ENCODE results near the gene GCG. TPM values are rescaled to one million over a fixed set of nuclear protein-coding genes. Genes with fewer than 3 reads are reported as not detected.

Gene GCG
- total and polyA plus RNA-seq, 2 donors = 1.7 to 3.7 TPM

- no peak overlapping the region for H3K4me3 ChIP-seq (ENCODE audit: low read length in 2 of 2)
- H3K4me1 ChIP-seq (ENCODE audit: control insufficient read depth in 2 of 2, insufficient read depth in 2 of 2, low read length in 2 of 2) = no peaks in the 10 kb centered on the region
- no peak overlapping the region for H3K27ac ChIP-seq (ENCODE audit: low read depth in 1 of 2, low read length in 1 of 2)
- WGBS = 96% methylated on average over 6 of the region's 6 CpGs
- no peak for DNase-seq (ENCODE audit: low read depth in 6 of 9, low spot score in 9 of 9)
- no peaks in the 10 kb centered on the region for H3K36me3 ChIP-seq (ENCODE audit: control insufficient read depth in 2 of 2, insufficient read depth in 2 of 2, low read length in 1 of 2)
- no peaks in the 10 kb centered on the region for H3K27me3 ChIP-seq (ENCODE audit: control insufficient read depth in 2 of 2, insufficient read depth in 1 of 2, low read length in 1 of 2)
- H3K9me3 ChIP-seq (ENCODE audit: control insufficient read depth in 2 of 2, insufficient read depth in 1 of 2, low read length in 1 of 2) = no peaks in the 10 kb centered on the region
Measured at GRCh38 chr2:162184359-162184758, 32.3 kb upstream of the GCG start.

- Histone ChIP-seq H3K27ac (ENCODE audit: low read depth in 1 of 2, low read length in 1 of 2) (no peak overlapping the region), H3K4me1 (ENCODE audit: control insufficient read depth in 2 of 2, insufficient read depth in 2 of 2, low read length in 2 of 2) (no peaks in the 10 kb centered on the region), H3K4me3 (ENCODE audit: low read length in 2 of 2) (no peak overlapping the region), H3K27me3 (ENCODE audit: control insufficient read depth in 2 of 2, insufficient read depth in 1 of 2, low read length in 1 of 2) (no peaks in the 10 kb centered on the region), H3K36me3 (ENCODE audit: control insufficient read depth in 2 of 2, insufficient read depth in 2 of 2, low read length in 1 of 2) (no peaks in the 10 kb centered on the region), H3K9me3 (ENCODE audit: control insufficient read depth in 2 of 2, insufficient read depth in 1 of 2, low read length in 1 of 2) (no peaks in the 10 kb centered on the region)
- WGBS = 94% methylated on average over 2 of the region's 2 CpGs
- no peak for DNase-seq (ENCODE audit: low read depth in 6 of 9, low spot score in 9 of 9)
Measured at GRCh38 chr2:162182395-162182794, 30.3 kb upstream of the GCG start.

GRCh38 chr2:162177301-162177700 lies 25.3 kb upstream of the GCG start:
- H3K36me3 ChIP-seq (ENCODE audit: control insufficient read depth in 2 of 2, insufficient read depth in 2 of 2, low read length in 1 of 2) = no peaks in the 10 kb centered on the region
- no peaks in the 10 kb centered on the region for H3K4me1 ChIP-seq (ENCODE audit: control insufficient read depth in 2 of 2, insufficient read depth in 2 of 2, low read length in 2 of 2)
- no peaks in the 10 kb centered on the region for H3K27me3 ChIP-seq (ENCODE audit: control insufficient read depth in 2 of 2, insufficient read depth in 1 of 2, low read length in 1 of 2)
- DNase-seq (ENCODE audit: low read depth in 6 of 9, low spot score in 9 of 9) = no peak
- WGBS = 93% methylated on average over 4 of the region's 4 CpGs
- H3K27ac ChIP-seq (ENCODE audit: low read depth in 1 of 2, low read length in 1 of 2) = no peak overlapping the region
- H3K4me3 ChIP-seq (ENCODE audit: low read length in 2 of 2) = no peak overlapping the region
- H3K9me3 ChIP-seq (ENCODE audit: control insufficient read depth in 2 of 2, insufficient read depth in 1 of 2, low read length in 1 of 2) = no peaks in the 10 kb centered on the region

GRCh38 chr2:162175714-162176113 lies 23.7 kb upstream of the GCG start:
- H3K27ac ChIP-seq (ENCODE audit: low read depth in 1 of 2, low read length in 1 of 2) = no peak overlapping the region
- no peaks in the 10 kb centered on the region for H3K4me1 ChIP-seq (ENCODE audit: control insufficient read depth in 2 of 2, insufficient read depth in 2 of 2, low read length in 2 of 2)
- H3K9me3 ChIP-seq (ENCODE audit: control insufficient read depth in 2 of 2, insufficient read depth in 1 of 2, low read length in 1 of 2) = no peaks in the 10 kb centered on the region
- H3K36me3 ChIP-seq (ENCODE audit: control insufficient read depth in 2 of 2, insufficient read depth in 2 of 2, low read length in 1 of 2) = no peaks in the 10 kb centered on the region
- H3K27me3 ChIP-seq (ENCODE audit: control insufficient read depth in 2 of 2, insufficient read depth in 1 of 2, low read length in 1 of 2) = no peaks in the 10 kb centered on the region
- 77% methylated on average over 3 of the region's 3 CpGs for WGBS
- DNase-seq (ENCODE audit: low read depth in 6 of 9, low spot score in 9 of 9) = no peak
- H3K4me3 ChIP-seq (ENCODE audit: low read length in 2 of 2) = no peak overlapping the region

- DNase-seq (ENCODE audit: low read depth in 6 of 9, low spot score in 9 of 9) = no peak
- 96% methylated on average over 5 of the region's 5 CpGs for WGBS
- H3K27me3 ChIP-seq (ENCODE audit: control insufficient read depth in 2 of 2, insufficient read depth in 1 of 2, low read length in 1 of 2) = no peaks in the 10 kb centered on the region
- H3K27ac ChIP-seq (ENCODE audit: low read depth in 1 of 2, low read length in 1 of 2) = no peak overlapping the region
- no peaks in the 10 kb centered on the region for H3K9me3 ChIP-seq (ENCODE audit: control insufficient read depth in 2 of 2, insufficient read depth in 1 of 2, low read length in 1 of 2)
- H3K4me3 ChIP-seq (ENCODE audit: low read length in 2 of 2) = no peak overlapping the region
- H3K4me1 ChIP-seq (ENCODE audit: control insufficient read depth in 2 of 2, insufficient read depth in 2 of 2, low read length in 2 of 2) = no peaks in the 10 kb centered on the region
- no peaks in the 10 kb centered on the region for H3K36me3 ChIP-seq (ENCODE audit: control insufficient read depth in 2 of 2, insufficient read depth in 2 of 2, low read length in 1 of 2)
Measured at GRCh38 chr2:162174746-162175145, 22.7 kb upstream of the GCG start.

GRCh38 chr2:162172802-162173370 lies 20.8 kb upstream of the GCG start:
- Histone ChIP-seq H3K4me1 (ENCODE audit: control insufficient read depth in 2 of 2, insufficient read depth in 2 of 2, low read length in 2 of 2) (no peaks in the 10 kb centered on the region), H3K27me3 (ENCODE audit: control insufficient read depth in 2 of 2, insufficient read depth in 1 of 2, low read length in 1 of 2) (no peaks in the 10 kb centered on the region), H3K4me3 (ENCODE audit: low read length in 2 of 2) (no peak overlapping the region), H3K9me3 (ENCODE audit: control insufficient read depth in 2 of 2, insufficient read depth in 1 of 2, low read length in 1 of 2) (no peaks in the 10 kb centered on the region), H3K27ac (ENCODE audit: low read depth in 1 of 2, low read length in 1 of 2) (no peak overlapping the region), H3K36me3 (ENCODE audit: control insufficient read depth in 2 of 2, insufficient read depth in 2 of 2, low read length in 1 of 2) (no peaks in the 10 kb centered on the region)
- WGBS = 93% methylated on average over 1 of the region's 1 CpG
- no peak for DNase-seq (ENCODE audit: low read depth in 6 of 9, low spot score in 9 of 9)

- WGBS = 97% methylated on average over 4 of the region's 4 CpGs
- Histone ChIP-seq H3K9me3 (ENCODE audit: control insufficient read depth in 2 of 2, insufficient read depth in 1 of 2, low read length in 1 of 2) (no peaks in the 10 kb centered on the region), H3K27ac (ENCODE audit: low read depth in 1 of 2, low read length in 1 of 2) (no peak overlapping the region), H3K27me3 (ENCODE audit: control insufficient read depth in 2 of 2, insufficient read depth in 1 of 2, low read length in 1 of 2) (no peaks in the 10 kb centered on the region), H3K36me3 (ENCODE audit: control insufficient read depth in 2 of 2, insufficient read depth in 2 of 2, low read length in 1 of 2) (no peaks in the 10 kb centered on the region), H3K4me3 (ENCODE audit: low read length in 2 of 2) (no peak overlapping the region), H3K4me1 (ENCODE audit: control insufficient read depth in 2 of 2, insufficient read depth in 2 of 2, low read length in 2 of 2) (no peaks in the 10 kb centered on the region)
- no peak for DNase-seq (ENCODE audit: low read depth in 6 of 9, low spot score in 9 of 9)
Measured at GRCh38 chr2:162166745-162167144, 14.7 kb upstream of the GCG start.

GRCh38 chr2:162166174-162166573 lies 14.1 kb upstream of the GCG start:
- Histone ChIP-seq H3K27ac (ENCODE audit: low read depth in 1 of 2, low read length in 1 of 2) (no peak overlapping the region), H3K4me1 (ENCODE audit: control insufficient read depth in 2 of 2, insufficient read depth in 2 of 2, low read length in 2 of 2) (no peaks in the 10 kb centered on the region), H3K4me3 (ENCODE audit: low read length in 2 of 2) (no peak overlapping the region), H3K36me3 (ENCODE audit: control insufficient read depth in 2 of 2, insufficient read depth in 2 of 2, low read length in 1 of 2) (no peaks in the 10 kb centered on the region), H3K9me3 (ENCODE audit: control insufficient read depth in 2 of 2, insufficient read depth in 1 of 2, low read length in 1 of 2) (no peaks in the 10 kb centered on the region), H3K27me3 (ENCODE audit: control insufficient read depth in 2 of 2, insufficient read depth in 1 of 2, low read length in 1 of 2) (no peaks in the 10 kb centered on the region)
- no peak for DNase-seq (ENCODE audit: low read depth in 6 of 9, low spot score in 9 of 9)

- Histone ChIP-seq H3K36me3 (ENCODE audit: control insufficient read depth in 2 of 2, insufficient read depth in 2 of 2, low read length in 1 of 2) (no peaks in the 10 kb centered on the region), H3K4me3 (ENCODE audit: low read length in 2 of 2) (no peak overlapping the region), H3K9me3 (ENCODE audit: control insufficient read depth in 2 of 2, insufficient read depth in 1 of 2, low read length in 1 of 2) (no peaks in the 10 kb centered on the region), H3K27me3 (ENCODE audit: control insufficient read depth in 2 of 2, insufficient read depth in 1 of 2, low read length in 1 of 2) (no peaks in the 10 kb centered on the region), H3K4me1 (ENCODE audit: control insufficient read depth in 2 of 2, insufficient read depth in 2 of 2, low read length in 2 of 2) (no peaks in the 10 kb centered on the region), H3K27ac (ENCODE audit: low read depth in 1 of 2, low read length in 1 of 2) (no peak overlapping the region)
- DNase-seq (ENCODE audit: low read depth in 6 of 9, low spot score in 9 of 9) = no peak
- 95% methylated on average over 2 of the region's 2 CpGs for WGBS
Measured at GRCh38 chr2:162164802-162165201, 12.8 kb upstream of the GCG start.

GRCh38 chr2:162159446-162159845 lies 7.4 kb upstream of the GCG start:
- H3K9me3 ChIP-seq (ENCODE audit: control insufficient read depth in 2 of 2, insufficient read depth in 1 of 2, low read length in 1 of 2) = no peaks in the 10 kb centered on the region
- H3K36me3 ChIP-seq (ENCODE audit: control insufficient read depth in 2 of 2, insufficient read depth in 2 of 2, low read length in 1 of 2) = no peaks in the 10 kb centered on the region
- no peak overlapping the region for H3K27ac ChIP-seq (ENCODE audit: low read depth in 1 of 2, low read length in 1 of 2)
- whole genome bisulfite sequencing = 96% methylated on average over 6 of the region's 6 CpGs
- no peaks in the 10 kb centered on the region for H3K4me1 ChIP-seq (ENCODE audit: control insufficient read depth in 2 of 2, insufficient read depth in 2 of 2, low read length in 2 of 2)
- H3K4me3 ChIP-seq (ENCODE audit: low read length in 2 of 2) = no peak overlapping the region
- no peaks in the 10 kb centered on the region for H3K27me3 ChIP-seq (ENCODE audit: control insufficient read depth in 2 of 2, insufficient read depth in 1 of 2, low read length in 1 of 2)
- DNase-seq (ENCODE audit: low read depth in 6 of 9, low spot score in 9 of 9) = no peak
